IPS-18c (cell line): ENCODE results near the gene CCL24.
"Not testable (repeated sequence)": the region's sequence is repeated elsewhere in the genome, so short reads cannot be mapped to it uniquely, and the experiment has no call there.

ENCODE experiments used
- H3K4me3 ChIP-seq: 2 replicates; pipeline ENCODE4 v1.7.0; 2013; ENCODE audit warnings: low read depth, mild to moderate bottlenecking, low read length, moderate library complexity; ENCODE audit not compliant: insufficient read depth
- H3K9me3 ChIP-seq: one replicate; pipeline ENCODE4 v1.6.1; 2013; ENCODE audit warnings: mild to moderate bottlenecking, low read length, moderate library complexity; ENCODE audit not compliant: control insufficient read depth, insufficient read depth

Gene CCL24

GRCh38 chr7:75802552-75802821 is 11.1 kb downstream of the CCL24 start:
- Histone ChIP-seq H3K4me3 (no peak overlapping the region), H3K9me3 (peaks cover 6% of the 10 kb centered on the region)

GRCh38 chr7:75798770-75799169 is 14.8 kb downstream of the CCL24 start:
- Histone ChIP-seq H3K9me3 (no peaks in the 10 kb centered on the region), H3K4me3 (no peak overlapping the region)

- no peaks in the 10 kb centered on the region for H3K9me3 ChIP-seq
- H3K4me3 ChIP-seq, result no peak overlapping the region
Measured at GRCh38 chr7:75796420-75796819, 17.2 kb downstream of the CCL24 start.

GRCh38 chr7:75795831-75796285 is 17.7 kb downstream of the CCL24 start:
- H3K4me3 ChIP-seq, result no peak overlapping the region
- peaks cover under 1% of the 10 kb centered on the region for H3K9me3 ChIP-seq

GRCh38 chr7:75793676-75794075 is 19.9 kb downstream of the CCL24 start:
- Histone ChIP-seq H3K4me3 (no peak overlapping the region), H3K9me3 (peaks cover 2% of the 10 kb centered on the region)

GRCh38 chr7:75792567-75792966 is 21.0 kb downstream of the CCL24 start:
- H3K4me3 ChIP-seq, H3K9me3 ChIP-seq: not testable (repeated sequence)

GRCh38 chr7:75789361-75789924 is 24.2 kb downstream of the CCL24 start:
- peaks cover 2% of the 10 kb centered on the region for H3K9me3 ChIP-seq
- H3K4me3 ChIP-seq, result no peak overlapping the region

- not testable (repeated sequence) for H3K4me3 ChIP-seq, H3K9me3 ChIP-seq
Measured at GRCh38 chr7:75788154-75788847, 25.3 kb downstream of the CCL24 start.

GRCh38 chr7:75783058-75783457 is 30.5 kb downstream of the CCL24 start:
- H3K9me3 ChIP-seq, H3K4me3 ChIP-seq: not testable (repeated sequence)

- H3K9me3 ChIP-seq, H3K4me3 ChIP-seq: not testable (repeated sequence)
Measured at GRCh38 chr7:75780647-75781273, 32.8 kb downstream of the CCL24 start.

- not testable (repeated sequence) for H3K4me3 ChIP-seq
Measured at GRCh38 chr7:75779516-75779915, 34.1 kb downstream of the CCL24 start.

GRCh38 chr7:75779035-75779434 is 34.6 kb downstream of the CCL24 start:
- H3K9me3 ChIP-seq, H3K4me3 ChIP-seq: not testable (repeated sequence)

More at GRCh38 chr7:75779516-75779915, 34.1 kb downstream of the CCL24 start:
- not testable (repeated sequence) for H3K9me3 ChIP-seq

GRCh38 chr7:75776295-75776971 is 37.2 kb downstream of the CCL24 start:
- Histone ChIP-seq H3K4me3 (no peak overlapping the region), H3K9me3 (no peaks in the 10 kb centered on the region)

- not testable (repeated sequence) for H3K9me3 ChIP-seq, H3K4me3 ChIP-seq
Measured at GRCh38 chr7:75773958-75774357, 39.6 kb downstream of the CCL24 start.

- Histone ChIP-seq H3K4me3 (no peak within 1 kb of the TSS), H3K9me3 (no peaks in the 10 kb centered on the region)
Measured at GRCh38 chr7:75772081-75773077, 41.2 kb downstream of the CCL24 start, which contains the start of gene CCL26. Gene CCL26 (minus strand): TSS chr7:75772211. CDS start chr7:75772176, 35 bp downstream.

GRCh38 chr7:75771224-75771623 is 42.4 kb downstream of the CCL24 start:
- Histone ChIP-seq H3K4me3 (no peak overlapping the region), H3K9me3 (no peaks in the 10 kb centered on the region)

GRCh38 chr7:75762350-75762917 is 51.2 kb downstream of the CCL24 start:
- Histone ChIP-seq H3K9me3 (peaks cover 2% of the 10 kb centered on the region), H3K4me3 (no peak overlapping the region)
